PC-3 (cell line): Measurements from ENCODE around the gene SGTB. TPM values are rescaled to one million over a fixed set of nuclear protein-coding genes. Genes with fewer than 3 reads are reported as not detected.

Experiments
- ATAC-seq: fragments of 200-7000 bp; cut with Tn5 transposase; 2 replicates; pipeline ENCODE4 v1.9.1; 2020; ENCODE audit warnings: mild to moderate bottlenecking, moderate library complexity
- BruUV-seq: library from RNA; stranded (reverse); fragments of 400-500 nt; replicated peaks from 2 replicates; lab custom pipeline; 2021; lab: Mats Ljungman, UMichigan
- CTCF ChIA-PET: fragments of 300-600 bp; sonication (Branson Sonifier 250); formaldehyde crosslinking; loops from one replicate; lab custom pipeline; 2022; ENCODE audit warnings: antibody characterized with exemption; lab: Charles Lee
- POLR2A ChIA-PET: fragments of 300-600 bp; sonication (Branson Sonifier 250); formaldehyde crosslinking; loops from one replicate; lab custom pipeline; 2022; ENCODE audit warnings: antibody characterized with exemption; ENCODE audit not compliant: unreplicated experiment; lab: Charles Lee
- DNase-seq: peaks from one replicate; pipeline ENCODE4 v3.0.0-alpha.2; 2015
- H2AFZ ChIP-seq: fragments of 300-600 bp; sonication (generic); 2 replicates; pipeline ENCODE4 v1.6.0; 2016; ENCODE audit warnings: antibody characterized with exemption, low read length
- H3F3A ChIP-seq: fragments of 300-600 bp; sonication (generic); one replicate; pipeline ENCODE4 v1.6.0; 2017; ENCODE audit warnings: antibody characterized with exemption, low read length, control low read depth, mild to moderate bottlenecking; ENCODE audit not compliant: unreplicated experiment
- H3K27ac ChIP-seq: fragments of 300-600 bp; sonication (generic); 2 replicates; pipeline ENCODE4 v1.5.1; 2016; ENCODE audit warnings: mild to moderate bottlenecking, low read length
- H3K27me3 ChIP-seq: fragments of 300-600 bp; sonication (generic); 2 replicates; pipeline ENCODE4 v1.6.1; 2016; ENCODE audit warnings: low read length, mixed read lengths
- H3K36me3 ChIP-seq: fragments of 300-600 bp; sonication (generic); 2 replicates; pipeline ENCODE4 v1.6.1; 2016; ENCODE audit warnings: low read depth, mixed run types, low read length, mixed read lengths
- H3K4me1 ChIP-seq: fragments of 300-600 bp; sonication (generic); 2 replicates; pipeline ENCODE4 v1.5.1; 2016; ENCODE audit warnings: low read length; ENCODE audit not compliant: insufficient read depth
- H3K4me2 ChIP-seq: fragments of 300-600 bp; sonication (generic); 2 replicates; pipeline ENCODE4 v1.6.0; 2016; ENCODE audit warnings: low read length
- H3K4me3 ChIP-seq: fragments of 300-600 bp; sonication (generic); 2 replicates; pipeline ENCODE4 v1.5.1; 2016; ENCODE audit warnings: mild to moderate bottlenecking, low read length, mixed read lengths
- H3K79me2 ChIP-seq: fragments of 300-600 bp; sonication (generic); 2 replicates; pipeline ENCODE4 v1.6.1; 2017; ENCODE audit warnings: low read length, mixed read lengths
- H3K9ac ChIP-seq: fragments of 300-600 bp; sonication (generic); 2 replicates; pipeline ENCODE4 v1.6.0; 2016; ENCODE audit warnings: mild to moderate bottlenecking, low read length
- H3K9me2 ChIP-seq: fragments of 300-600 bp; sonication (generic); replicated peaks from 2 replicates; pipeline ENCODE4 v1.6.1; 2016; ENCODE audit warnings: mixed run types, low read length, mixed read lengths
- H3K9me3 ChIP-seq: fragments of 300-600 bp; sonication (generic); 2 replicates; pipeline ENCODE4 v1.6.1; 2016; ENCODE audit warnings: low read length, mixed read lengths
- H4K20me1 ChIP-seq: fragments of 300-600 bp; sonication (generic); 2 replicates; pipeline ENCODE4 v1.6.1; 2016; ENCODE audit warnings: low read length, mixed read lengths
- EZH2 ChIP-seq: fragments of 300-600 bp; sonication (generic); IDR thresholded peaks from one replicate; pipeline ENCODE4 v1.6.1; 2017; ENCODE audit warnings: antibody characterized with exemption, mild to moderate bottlenecking, low read length; ENCODE audit not compliant: unreplicated experiment
- EZH2phosphoT487 ChIP-seq: fragments of 300-600 bp; sonication (generic); IDR thresholded peaks from 2 replicates; pipeline ENCODE4 v1.6.1; 2018; ENCODE audit warnings: mild to moderate bottlenecking, antibody characterized with exemption, low read length, borderline replicate concordance
- intact Hi-C: fragments of 100-400 bp; cut with micrococcal nuclease; formaldehyde crosslinking; loops from 2 replicates; pipeline ENCODE4 v1.9.0; 2023
- total RNA-seq: library from RNA; depleted of rRNA; stranded (reverse); fragments of >200 nt; gene quantifications from 2 replicates; pipeline ENCODE4 v1.2.3, GENCODE V29; 2014
- TF ChIP-seq, protein P1 (sequence below): fragments of 300-600 bp; sonication (generic); conservative IDR thresholded peaks from 2 replicates; pipeline ENCODE4 v1.5.1; 2017; ENCODE audit warnings: antibody characterized with exemption, low read depth, mild to moderate bottlenecking, low read length

The SGTB gene
- total RNA-seq, 1 experiment from 2014 or later: 1.1 TPM

- Histone ChIP-seq H3K27ac (no peak overlapping the region), H3K4me1 (no peaks in the 10 kb centered on the region), H2AFZ (no peak overlapping the region), H3F3A (no peaks in the 10 kb centered on the region), H3K36me3 (no peaks in the 10 kb centered on the region), H3K9me3 (no peaks in the 10 kb centered on the region), H3K79me2 (no peaks in the 10 kb centered on the region), H3K4me2 (no peak overlapping the region), H3K27me3 (no peaks in the 10 kb centered on the region), H3K9ac (no peak overlapping the region), H3K9me2 (no peaks in the 10 kb centered on the region), H3K4me3 (no peak overlapping the region), H4K20me1 (no peaks in the 10 kb centered on the region)
- intact Hi-C loops: no loop called here
- no peak for ATAC-seq
- POLR2A ChIA-PET: no interaction called here
- peak; percentile 10 for DNase-seq
- TF ChIP-seq, protein P1, sequence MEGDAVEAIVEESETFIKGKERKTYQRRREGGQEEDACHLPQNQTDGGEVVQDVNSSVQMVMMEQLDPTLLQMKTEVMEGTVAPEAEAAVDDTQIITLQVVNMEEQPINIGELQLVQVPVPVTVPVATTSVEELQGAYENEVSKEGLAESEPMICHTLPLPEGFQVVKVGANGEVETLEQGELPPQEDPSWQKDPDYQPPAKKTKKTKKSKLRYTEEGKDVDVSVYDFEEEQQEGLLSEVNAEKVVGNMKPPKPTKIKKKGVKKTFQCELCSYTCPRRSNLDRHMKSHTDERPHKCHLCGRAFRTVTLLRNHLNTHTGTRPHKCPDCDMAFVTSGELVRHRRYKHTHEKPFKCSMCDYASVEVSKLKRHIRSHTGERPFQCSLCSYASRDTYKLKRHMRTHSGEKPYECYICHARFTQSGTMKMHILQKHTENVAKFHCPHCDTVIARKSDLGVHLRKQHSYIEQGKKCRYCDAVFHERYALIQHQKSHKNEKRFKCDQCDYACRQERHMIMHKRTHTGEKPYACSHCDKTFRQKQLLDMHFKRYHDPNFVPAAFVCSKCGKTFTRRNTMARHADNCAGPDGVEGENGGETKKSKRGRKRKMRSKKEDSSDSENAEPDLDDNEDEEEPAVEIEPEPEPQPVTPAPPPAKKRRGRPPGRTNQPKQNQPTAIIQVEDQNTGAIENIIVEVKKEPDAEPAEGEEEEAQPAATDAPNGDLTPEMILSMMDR: peak; percentile 33
- TF ChIP-seq EZH2: no peak
- CTCF ChIA-PET: no interaction called here
- no TSS peak for BruUV-seq
Measured at GRCh38 chr5:65663804-65664521, 57.9 kb downstream of the SGTB start.

- BruUV-seq: no TSS peak
- no peak for DNase-seq
- H3K79me2 ChIP-seq: no peaks in the 10 kb centered on the region
- H3K9me3 ChIP-seq: no peaks in the 10 kb centered on the region
- H3K36me3 ChIP-seq: no peaks in the 10 kb centered on the region
- no peak overlapping the region for H3K27ac ChIP-seq
- H2AFZ ChIP-seq: no peak overlapping the region
- ChIA-PET POLR2A (no interaction called here), CTCF (no interaction called here)
- TF ChIP-seq EZH2phosphoT487 (no peak), EZH2 (no peak)
- TF ChIP-seq, protein P1: no peak
- H3K9me2 ChIP-seq: no peaks in the 10 kb centered on the region
- H3K4me3 ChIP-seq: no peak overlapping the region
- H3F3A ChIP-seq: no peaks in the 10 kb centered on the region
- intact Hi-C loops: no loop called here
- H3K4me1 ChIP-seq: no peaks in the 10 kb centered on the region
- H3K9ac ChIP-seq: no peak overlapping the region
- H4K20me1 ChIP-seq: no peaks in the 10 kb centered on the region
- no peak for ATAC-seq
- no peak overlapping the region for H3K4me2 ChIP-seq
- H3K27me3 ChIP-seq: no peaks in the 10 kb centered on the region
Measured at GRCh38 chr5:65654713-65655112, 67.2 kb downstream of the SGTB start.

- H4K20me1 ChIP-seq: no peaks in the 10 kb centered on the region
- no peak overlapping the region for H3K4me3 ChIP-seq
- BruUV-seq: no TSS peak
- H3K9ac ChIP-seq: no peak overlapping the region
- no peaks in the 10 kb centered on the region for H3K27me3 ChIP-seq
- ATAC-seq (peak; percentile 37; the same call in 1 of the 2 replicates), DNase-seq (no peak)
- no peaks in the 10 kb centered on the region for H3K36me3 ChIP-seq
- no peak for TF ChIP-seq EZH2phosphoT487
- TF ChIP-seq, protein P1: no peak
- no peak for TF ChIP-seq EZH2
- no peak overlapping the region for H3K4me2 ChIP-seq
- ChIA-PET POLR2A (no interaction called here), CTCF (no interaction called here)
- no peak overlapping the region for H3K27ac ChIP-seq
- H2AFZ ChIP-seq: no peak overlapping the region
- H3F3A ChIP-seq: no peaks in the 10 kb centered on the region
- intact Hi-C loops: no loop called here
- H3K9me3 ChIP-seq: no peaks in the 10 kb centered on the region
- H3K4me1 ChIP-seq: no peaks in the 10 kb centered on the region
- no peaks in the 10 kb centered on the region for H3K79me2 ChIP-seq
- H3K9me2 ChIP-seq: no peaks in the 10 kb centered on the region
Measured at GRCh38 chr5:65651144-65651543, 70.8 kb downstream of the SGTB start.
